ENCODE data around the gene LRRC55. TPM values are rescaled to one million over a fixed set of nuclear protein-coding genes. Genes with fewer than 3 reads are reported as not detected.

LRRC55 gene
- polyA plus RNA-seq, 1 donor (not counting 4 experiments of a cell fraction or from before 2014, with no cell fraction given): not detected

GRCh38 chr11:57224128-57224527, 42.4 kb downstream of the LRRC55 start:
- Histone ChIP-seq H2AFZ (ENCODE audit: control insufficient read depth, low read length) (no peak overlapping the region), H3K27me3 (ENCODE audit: control insufficient read depth, extremely low read depth, insufficient read depth, low read length) (peaks cover 4% of the 10 kb centered on the region), H3K4me1 (ENCODE audit: control insufficient read depth, extremely low read depth, insufficient read depth, low read length) (peaks cover 5% of the 10 kb centered on the region), H4K20me1 (ENCODE audit: control insufficient read depth, extremely low read depth, insufficient read depth, low read length) (no peaks in the 10 kb centered on the region), H3K9me3 (ENCODE audit: control insufficient read depth, low read depth, low read length) (no peaks in the 10 kb centered on the region), H3K4me2 (ENCODE audit: control insufficient read depth, extremely low read depth, insufficient read depth, low read depth, low read length) (no peak overlapping the region), H3K9me1 (ENCODE audit: control insufficient read depth, extremely low read depth, insufficient read depth, low read length) (no peaks in the 10 kb centered on the region), H3K79me2 (ENCODE audit: control insufficient read depth, insufficient read depth, low read length) (no peaks in the 10 kb centered on the region), H3K9ac (ENCODE audit: control insufficient read depth, extremely low read depth, insufficient read depth, low read length) (no peak overlapping the region), H3K36me3 (ENCODE audit: control insufficient read depth in 2 of 2, extremely low read depth in 1 of 2, insufficient read depth in 2 of 2, low read length in 2 of 2) (no peaks in the 10 kb centered on the region), H3K4me3 (ENCODE audit: control insufficient read depth in 2 of 3, extremely low read depth in 1 of 3, insufficient read depth in 2 of 3, low read depth in 1 of 3, low read length in 3 of 3) (no peak overlapping the region), H3K27ac (ENCODE audit: control insufficient read depth, insufficient read depth, low read length) (no peak overlapping the region)
- FAIRE-seq: no peak
- DNase-seq (ENCODE audit: low read depth, low spot score): no peak
- TF ChIP-seq EZH2 (IDR thresholded peaks at IDR 0.05; ENCODE audit: low read length): no peak
- no peak for TF ChIP-seq CTCF (optimal IDR thresholded peaks at IDR 0.05 in 1 of 3, IDR thresholded peaks at IDR 0.05 in 1 of 3, conservative IDR thresholded peaks at IDR 0.05 in 1 of 3; ENCODE audit: extremely low read depth in 1 of 3, insufficient read depth in 2 of 3, low read length in 3 of 3)
- dilution Hi-C loops (cut with MboI; ENCODE audit: extremely low pct_ligation_motif_present, low sequenced_read_pairs): no loop called here

DNA sequence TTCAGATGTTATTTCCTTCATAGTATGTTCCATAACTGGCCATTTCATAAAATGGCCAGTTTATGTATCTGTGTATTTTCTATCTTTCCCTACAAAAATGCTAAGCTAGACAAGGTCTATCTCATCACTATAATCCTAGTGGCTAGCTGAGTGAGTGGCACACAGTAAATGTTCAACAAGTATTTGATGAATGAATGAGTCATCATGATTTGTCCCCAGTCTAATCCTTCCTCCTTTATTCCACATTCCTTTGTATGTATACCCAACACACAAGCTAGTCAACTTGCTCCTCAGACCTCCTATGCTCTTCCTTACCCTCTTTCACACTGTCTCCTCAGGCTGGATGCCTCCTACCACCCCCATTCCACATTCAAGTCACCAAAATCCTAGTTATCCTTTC, 42.8 kb downstream of the LRRC55 start:
- Histone ChIP-seq H4K20me1 (ENCODE audit: control insufficient read depth, extremely low read depth, insufficient read depth, low read length) (no peaks in the 10 kb centered on the region), H3K4me3 (ENCODE audit: control insufficient read depth in 2 of 3, extremely low read depth in 1 of 3, insufficient read depth in 2 of 3, low read depth in 1 of 3, low read length in 3 of 3) (no peak overlapping the region), H3K9me3 (ENCODE audit: control insufficient read depth, low read depth, low read length) (no peaks in the 10 kb centered on the region), H3K4me2 (ENCODE audit: control insufficient read depth, extremely low read depth, insufficient read depth, low read depth, low read length) (no peak overlapping the region), H3K36me3 (ENCODE audit: control insufficient read depth in 2 of 2, extremely low read depth in 1 of 2, insufficient read depth in 2 of 2, low read length in 2 of 2) (no peaks in the 10 kb centered on the region), H3K9me1 (ENCODE audit: control insufficient read depth, extremely low read depth, insufficient read depth, low read length) (no peaks in the 10 kb centered on the region), H2AFZ (ENCODE audit: control insufficient read depth, low read length) (no peak overlapping the region), H3K27me3 (ENCODE audit: control insufficient read depth, extremely low read depth, insufficient read depth, low read length) (peaks cover 4% of the 10 kb centered on the region), H3K4me1 (ENCODE audit: control insufficient read depth, extremely low read depth, insufficient read depth, low read length) (peaks cover 5% of the 10 kb centered on the region), H3K27ac (ENCODE audit: control insufficient read depth, insufficient read depth, low read length) (no peak overlapping the region), H3K79me2 (ENCODE audit: control insufficient read depth, insufficient read depth, low read length) (no peaks in the 10 kb centered on the region), H3K9ac (ENCODE audit: control insufficient read depth, extremely low read depth, insufficient read depth, low read length) (no peak overlapping the region)
- dilution Hi-C loops (cut with MboI; ENCODE audit: extremely low pct_ligation_motif_present, low sequenced_read_pairs): no loop called here
- no peak for TF ChIP-seq CTCF (optimal IDR thresholded peaks at IDR 0.05 in 1 of 3, IDR thresholded peaks at IDR 0.05 in 1 of 3, conservative IDR thresholded peaks at IDR 0.05 in 1 of 3; ENCODE audit: extremely low read depth in 1 of 3, insufficient read depth in 2 of 3, low read length in 3 of 3)
- TF ChIP-seq EZH2 (IDR thresholded peaks at IDR 0.05; ENCODE audit: low read length): no peak
- DNase-seq (ENCODE audit: low read depth, low spot score) (no peak), FAIRE-seq (no peak)

Data from keratinocyte (primary cell).